IPS-15b (cell line): ENCODE measurements around the gene CEP55.
"Not testable (repeated sequence)": the region's sequence is repeated elsewhere in the genome, so short reads cannot be mapped to it uniquely, and the experiment has no call there.

Experiments used
- H3K27me3 ChIP-seq: one replicate; pipeline ENCODE4 v1.6.1; 2013; ENCODE audit warnings: low read length; ENCODE audit not compliant: control insufficient read depth, insufficient read depth
- H3K36me3 ChIP-seq: one replicate; pipeline ENCODE4 v1.6.1; 2013; ENCODE audit warnings: low read length; ENCODE audit not compliant: control insufficient read depth, insufficient read depth
- H3K4me1 ChIP-seq: one replicate; pipeline ENCODE4 v1.6.1; 2013; ENCODE audit warnings: mild to moderate bottlenecking, low read length; ENCODE audit not compliant: control insufficient read depth, insufficient read depth
- H3K4me3 ChIP-seq: one replicate; pipeline ENCODE4 v1.5.1; 2013; ENCODE audit warnings: low read depth, low read length
- H3K9ac ChIP-seq: one replicate; pipeline ENCODE4 v1.6.1; 2013; ENCODE audit warnings: low read depth, mild to moderate bottlenecking, low read length
- H3K9me3 ChIP-seq: one replicate; pipeline ENCODE4 v1.6.1; 2013; ENCODE audit warnings: mild to moderate bottlenecking, low read length; ENCODE audit not compliant: control insufficient read depth, insufficient read depth

The CEP55 gene

GRCh38 chr10:93516006-93516380 lies 19.6 kb downstream of the CEP55 start:
- no peak overlapping the region for H3K9ac ChIP-seq

DNA sequence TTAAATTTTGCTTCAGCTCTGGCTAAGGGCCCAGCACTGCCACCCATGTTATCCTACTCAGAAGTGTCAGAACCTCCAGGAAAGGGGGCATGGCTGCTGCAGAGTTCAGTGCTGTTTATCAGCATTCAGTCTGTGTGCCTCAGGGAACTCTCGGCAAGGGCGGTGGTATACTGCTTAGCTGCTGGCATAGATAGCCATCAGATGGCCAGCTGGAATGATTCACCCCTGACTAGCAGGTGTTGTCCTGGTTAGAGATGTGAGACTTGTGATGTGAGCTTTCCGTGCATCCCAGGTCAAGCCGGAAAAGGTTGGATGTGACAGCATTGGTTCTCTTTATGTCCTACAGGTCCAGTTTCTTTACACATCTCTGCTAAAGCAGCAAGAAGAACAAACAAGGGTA lies 22.1 kb downstream of the CEP55 start:
- Histone ChIP-seq H3K27me3 (no peaks in the 10 kb centered on the region), H3K4me1 (no peaks in the 10 kb centered on the region), H3K9me3 (no peaks in the 10 kb centered on the region), H3K36me3 (peaks cover 26% of the 10 kb centered on the region), H3K9ac (no peak overlapping the region), H3K4me3 (no peak overlapping the region)

More at GRCh38 chr10:93516006-93516380, 19.6 kb downstream of the CEP55 start:
- H3K36me3 ChIP-seq = peaks cover 23% of the 10 kb centered on the region
- no peak overlapping the region for H3K4me3 ChIP-seq
- no peaks in the 10 kb centered on the region for H3K9me3 ChIP-seq
- no peaks in the 10 kb centered on the region for H3K27me3 ChIP-seq
- peaks cover 5% of the 10 kb centered on the region for H3K4me1 ChIP-seq

DNA sequence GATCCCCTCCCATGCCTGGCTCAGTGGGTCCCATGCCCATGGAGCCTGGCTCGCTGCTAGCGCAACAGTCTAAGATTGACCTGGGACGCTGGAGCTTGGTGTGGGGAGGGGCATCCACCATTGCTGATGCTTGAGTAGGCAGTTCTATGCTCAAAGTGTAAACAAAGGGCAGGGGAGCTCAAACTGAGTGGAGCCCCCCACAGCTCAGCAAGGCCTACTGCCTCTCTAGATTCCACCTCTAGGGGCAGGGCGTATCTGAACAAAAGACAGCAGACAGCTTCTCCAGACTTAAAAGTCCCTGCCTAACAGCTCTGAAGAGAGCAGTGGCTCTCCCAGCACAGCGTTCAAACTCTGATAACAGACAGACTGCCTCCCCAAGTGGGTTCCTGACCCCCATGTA lies 38.9 kb downstream of the CEP55 start:
- Histone ChIP-seq H3K27me3 (no peaks in the 10 kb centered on the region), H3K9ac (no peak overlapping the region), H3K4me3 (no peak overlapping the region), H3K36me3 (no peaks in the 10 kb centered on the region), H3K4me1 (no peaks in the 10 kb centered on the region), H3K9me3 (no peaks in the 10 kb centered on the region)

DNA sequence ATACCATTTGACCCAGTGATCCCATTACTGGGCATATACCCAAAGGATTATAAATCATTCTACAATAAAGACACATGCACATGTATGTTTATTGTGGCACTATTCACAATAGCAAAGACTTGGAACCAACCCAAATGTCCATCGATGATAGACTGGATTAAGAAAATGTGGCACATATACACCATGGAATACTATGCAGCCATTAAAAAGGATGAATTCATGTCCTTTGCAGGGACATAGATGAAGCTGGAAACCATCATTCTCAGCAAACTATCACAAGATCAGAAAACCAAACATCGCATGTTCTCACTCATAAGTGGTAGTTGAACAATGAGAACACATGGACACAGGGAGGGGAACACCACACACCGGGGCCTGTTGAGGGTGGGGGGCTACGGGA lies 44.5 kb downstream of the CEP55 start:
- not testable (repeated sequence) for H3K36me3 ChIP-seq, H3K9me3 ChIP-seq, H3K9ac ChIP-seq, H3K4me1 ChIP-seq, H3K4me3 ChIP-seq
- H3K27me3 ChIP-seq = peaks cover 14% of the 10 kb centered on the region

- no peaks in the 10 kb centered on the region for H3K36me3 ChIP-seq
- no peaks in the 10 kb centered on the region for H3K9me3 ChIP-seq
- H3K4me3 ChIP-seq = no peak overlapping the region
- no peak overlapping the region for H3K9ac ChIP-seq
- peaks cover 14% of the 10 kb centered on the region for H3K27me3 ChIP-seq
- no peaks in the 10 kb centered on the region for H3K4me1 ChIP-seq
These were observed 45.3 kb downstream of the CEP55 start for GRCh38 chr10:93541402-93542357.

DNA sequence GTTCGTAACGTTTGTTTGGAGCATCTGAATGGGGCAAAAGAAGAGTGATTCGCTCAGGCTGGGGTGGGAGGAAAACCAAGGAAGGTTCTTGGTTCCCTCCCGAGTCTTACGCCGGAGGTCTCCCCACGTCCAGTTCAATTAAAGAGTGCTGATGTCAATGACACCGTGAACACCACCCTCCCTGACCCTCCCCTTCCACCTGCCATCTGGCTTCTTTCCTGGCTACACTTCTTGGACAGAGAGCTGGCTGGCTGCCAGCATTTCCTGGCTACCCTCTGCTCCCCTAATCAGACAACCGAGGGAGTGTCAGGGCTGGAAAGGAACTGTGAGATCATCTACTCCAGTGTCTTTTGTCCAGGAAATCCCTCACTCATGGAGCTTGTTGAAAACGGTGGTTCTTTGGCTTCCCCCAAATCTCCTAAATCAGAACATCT lies 46.0 kb downstream of the CEP55 start:
- H3K9me3 ChIP-seq = no peaks in the 10 kb centered on the region
- H3K9ac ChIP-seq = no peak overlapping the region
- no peak overlapping the region for H3K4me3 ChIP-seq
- H3K27me3 ChIP-seq = peaks cover 14% of the 10 kb centered on the region
- H3K36me3 ChIP-seq = no peaks in the 10 kb centered on the region
- H3K4me1 ChIP-seq = no peaks in the 10 kb centered on the region

GRCh38 chr10:93546995-93547394 lies 50.6 kb downstream of the CEP55 start:
- not testable (repeated sequence) for H3K36me3 ChIP-seq, H3K4me1 ChIP-seq, H3K9ac ChIP-seq, H3K9me3 ChIP-seq, H3K4me3 ChIP-seq
- peaks cover 14% of the 10 kb centered on the region for H3K27me3 ChIP-seq

- Histone ChIP-seq H3K36me3 (no peaks in the 10 kb centered on the region), H3K27me3 (peaks cover 10% of the 10 kb centered on the region), H3K4me1 (no peaks in the 10 kb centered on the region), H3K9me3 (no peaks in the 10 kb centered on the region), H3K4me3 (no peak overlapping the region), H3K9ac (no peak overlapping the region)
These were observed 51.1 kb downstream of the CEP55 start for GRCh38 chr10:93547522-93547921.

- H3K9me3 ChIP-seq = no peaks in the 10 kb centered on the region
- H3K4me3 ChIP-seq = no peak overlapping the region
- H3K36me3 ChIP-seq = no peaks in the 10 kb centered on the region
- peaks cover 1% of the 10 kb centered on the region for H3K27me3 ChIP-seq
- H3K4me1 ChIP-seq = no peaks in the 10 kb centered on the region
- no peak overlapping the region for H3K9ac ChIP-seq
These were observed 52.1 kb downstream of the CEP55 start for GRCh38 chr10:93548376-93549071.

GRCh38 chr10:93550606-93551005 lies 54.2 kb downstream of the CEP55 start:
- peaks cover 5% of the 10 kb centered on the region for H3K4me1 ChIP-seq
- H3K9me3 ChIP-seq = no peaks in the 10 kb centered on the region
- no peak overlapping the region for H3K4me3 ChIP-seq
- no peaks in the 10 kb centered on the region for H3K27me3 ChIP-seq
- no peak overlapping the region for H3K9ac ChIP-seq
- H3K36me3 ChIP-seq = no peaks in the 10 kb centered on the region

DNA sequence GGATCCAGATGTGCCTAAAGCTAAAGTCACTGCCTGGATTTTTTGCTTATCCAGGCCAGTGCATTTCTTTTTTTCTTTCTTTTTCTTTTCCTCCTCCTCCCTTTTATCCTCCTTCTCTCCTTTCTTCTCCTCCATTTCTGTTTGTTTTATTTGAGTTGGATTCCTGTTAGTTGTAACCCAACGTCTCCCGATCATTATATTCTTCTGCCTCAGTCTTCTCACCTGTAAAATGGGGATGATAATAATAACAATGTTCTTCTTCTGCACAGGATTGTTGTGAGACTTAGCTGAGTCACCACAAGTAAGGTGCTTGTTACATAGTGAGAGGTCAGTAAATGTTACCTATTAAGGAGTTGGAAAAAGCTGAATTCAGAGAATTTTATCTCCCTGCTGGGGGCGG lies 56.4 kb downstream of the CEP55 start:
- Histone ChIP-seq H3K9me3 (no peaks in the 10 kb centered on the region), H3K4me3 (no peak overlapping the region), H3K9ac (no peak overlapping the region), H3K27me3 (no peaks in the 10 kb centered on the region), H3K4me1 (peaks cover 5% of the 10 kb centered on the region), H3K36me3 (no peaks in the 10 kb centered on the region)
